H1 (cell line): ENCODE results near the gene GPR35. TPM values are rescaled to one million over a fixed set of nuclear protein-coding genes. Genes with fewer than 3 reads are reported as not detected.

ENCODE experiments used
- CTCF ChIA-PET: fragments of 300-600 bp; sonication (Branson Sonifier 250); formaldehyde crosslinking; loops from one replicate; lab custom pipeline; 2021; ENCODE audit not compliant: partially characterized antibody; lab: Charles Lee
- POLR2A ChIA-PET: fragments of 300-600 bp; sonication (Branson Sonifier 250); formaldehyde crosslinking; loops from one replicate; lab custom pipeline; 2021; ENCODE audit warnings: inconsistent platforms; ENCODE audit not compliant: partially characterized antibody; lab: Charles Lee
- DNase-seq, 2 experiments: peaks; one replicate each; pipeline versions ENCODE4 v3.0.0 to v3.0.0-alpha.2; 2010 to 2022; ENCODE audit warnings: low spot score in 2 of 2, low read depth in 1 of 2, mixed read lengths in 1 of 2
- FAIRE-seq: peaks from 2 replicates; lab custom pipeline; 2011; peaks lifted over from hg19 to GRCh38; lab: Jason Lieb, UNC
- H2AFZ ChIP-seq: 2 replicates; pipeline ENCODE4 v1.8.1; 2012; ENCODE audit warnings: low read length, inconsistent platforms
- H2AK5ac ChIP-seq: 2 replicates; pipeline ENCODE4 v1.6.1; 2013; ENCODE audit warnings: low read depth, low read length
- H2BK120ac ChIP-seq: replicated peaks from 2 replicates; pipeline ENCODE3; 2013; ENCODE audit warnings: low read depth, low read length, inconsistent platforms
- H2BK12ac ChIP-seq: 2 replicates; pipeline ENCODE4 v1.6.1; 2013; ENCODE audit warnings: low read depth, low read length
- H2BK15ac ChIP-seq: 2 replicates; pipeline ENCODE4 v1.6.1; 2013; ENCODE audit warnings: low read length
- H2BK20ac ChIP-seq: 2 replicates; pipeline ENCODE4 v1.6.1; 2013; ENCODE audit warnings: low read length
- H2BK5ac ChIP-seq: 2 replicates; pipeline ENCODE4 v1.6.1; 2013; ENCODE audit warnings: low read depth, low read length
- H3K14ac ChIP-seq: 2 replicates; pipeline ENCODE4 v1.6.1; 2013; ENCODE audit warnings: inconsistent platforms; ENCODE audit not compliant: insufficient read length
- H3K18ac ChIP-seq: 2 replicates; pipeline ENCODE4 v1.6.1; 2013; ENCODE audit warnings: low read length; ENCODE audit errors: extremely low read depth
- H3K23ac ChIP-seq: 2 replicates; pipeline ENCODE4 v1.6.1; 2013; ENCODE audit warnings: inconsistent platforms; ENCODE audit not compliant: insufficient read length
- H3K23me2 ChIP-seq: 2 replicates; pipeline ENCODE4 v1.6.1; 2013; ENCODE audit warnings: low read depth, low read length
- H3K27ac ChIP-seq: 2 replicates; pipeline ENCODE4 v1.6.1; 2011; ENCODE audit warnings: low read depth, low read length, inconsistent platforms
- H3K27me3 ChIP-seq, 4 experiments: replicated peaks in 1 of 4; 1 replicate in 1 of 4; 2 replicates in 3 of 4; pipeline versions ENCODE4 v1.6.1 to v1.8.1; 2011 to 2013; ENCODE audit warnings: low read length in 3 of 4, mild to moderate bottlenecking in 3 of 4, inconsistent platforms in 2 of 4, mixed read lengths in 2 of 4, moderate library complexity in 1 of 4; ENCODE audit not compliant: control insufficient read depth in 3 of 4, insufficient read depth in 3 of 4; ENCODE audit errors: extremely low read depth in 1 of 4
- H3K36me3 ChIP-seq, 4 experiments: 2 replicates each; pipeline versions ENCODE4 v1.6.1 to v1.8.1; 2011 to 2013; ENCODE audit warnings: mild to moderate bottlenecking in 4 of 4, low read length in 3 of 4, moderate library complexity in 2 of 4, control low read depth in 1 of 4, inconsistent platforms in 1 of 4; ENCODE audit not compliant: insufficient read depth in 4 of 4, control insufficient read depth in 2 of 4
- H3K4ac ChIP-seq: replicated peaks from 2 replicates; pipeline ENCODE3; 2013; ENCODE audit warnings: low read length, low read depth, mixed read lengths, inconsistent platforms; ENCODE audit not compliant: insufficient read length
- H3K4me1 ChIP-seq, 4 experiments: replicated peaks in 1 of 4; 1 replicate in 1 of 4; 2 replicates in 3 of 4; pipeline versions ENCODE4 v1.6.1 to v1.8.1; 2011 to 2013; ENCODE audit warnings: low read length in 3 of 4, inconsistent platforms in 2 of 4, mixed read lengths in 1 of 4; ENCODE audit not compliant: insufficient read depth in 4 of 4, control insufficient read depth in 3 of 4
- H3K4me2 ChIP-seq, 2 experiments: 2 replicates each; pipeline versions ENCODE4 v1.6.1 to v1.8.1; 2011 to 2013; ENCODE audit warnings: low read depth in 2 of 2, low read length in 2 of 2, control low read depth in 1 of 2, inconsistent platforms in 1 of 2, mild to moderate bottlenecking in 1 of 2; ENCODE audit not compliant: insufficient read depth in 1 of 2
- H3K4me3 ChIP-seq, 4 experiments: fragments of 200-600, 300-600 bp in 1 of 4; sonication (generic), shearing (Covaris generic), sonication (Bioruptor Twin) in 1 of 4; 2 replicates each; pipeline versions ENCODE4 v1.5.1 to v1.8.1; 2011 to 2016; ENCODE audit warnings: low read length in 4 of 4, low read depth in 3 of 4, control low read depth in 2 of 4, inconsistent platforms in 2 of 4, mild to moderate bottlenecking in 2 of 4, mixed read lengths in 1 of 4, moderate library complexity in 1 of 4; ENCODE audit not compliant: insufficient read depth in 2 of 4; ENCODE audit errors: extremely low read depth in 1 of 4
- H3K56ac ChIP-seq: replicated peaks from 2 replicates; pipeline ENCODE3; 2013; ENCODE audit warnings: low read depth, mild to moderate bottlenecking, mixed read lengths, low read length, inconsistent platforms; ENCODE audit not compliant: insufficient read length
- H3K79me1 ChIP-seq: 2 replicates; pipeline ENCODE4 v1.6.1; 2013; ENCODE audit warnings: low read depth, low read length, control low read depth
- H3K79me2 ChIP-seq, 2 experiments: 2 replicates each; pipeline versions ENCODE4 v1.6.1 to v1.8.1; 2012 to 2013; ENCODE audit warnings: low read length in 2 of 2, mild to moderate bottlenecking in 2 of 2, inconsistent platforms in 1 of 2; ENCODE audit not compliant: insufficient read depth in 2 of 2, control insufficient read depth in 1 of 2
- H3K9ac ChIP-seq, 4 experiments: replicated peaks in 1 of 4; 1 replicate in 1 of 4; 2 replicates in 3 of 4; pipeline versions ENCODE4 v1.6.1 to v1.8.1; 2011 to 2013; ENCODE audit warnings: low read depth in 3 of 4, low read length in 3 of 4, control low read depth in 2 of 4, mild to moderate bottlenecking in 2 of 4, moderate library complexity in 2 of 4, inconsistent platforms in 1 of 4; ENCODE audit errors: extremely low read depth in 1 of 4
- H3K9me3 ChIP-seq, 2 experiments: 2 replicates each; pipeline versions ENCODE4 v1.6.1 to v1.8.1; 2012 to 2013; ENCODE audit warnings: mild to moderate bottlenecking in 2 of 2, moderate library complexity in 2 of 2, control low read depth in 1 of 2, inconsistent platforms in 1 of 2, low read depth in 1 of 2, low read length in 1 of 2, mixed read lengths in 1 of 2; ENCODE audit not compliant: insufficient read depth in 2 of 2
- H4K20me1 ChIP-seq, 2 experiments: replicated peaks in 1 of 2; 2 replicates each; pipeline versions ENCODE3 to v1.8.1; 2011 to 2013; ENCODE audit warnings: inconsistent platforms in 2 of 2, low read length in 2 of 2, mild to moderate bottlenecking in 1 of 2; ENCODE audit not compliant: insufficient read depth in 2 of 2, control insufficient read depth in 1 of 2
- H4K5ac ChIP-seq: 2 replicates; pipeline ENCODE4 v1.6.1; 2013; ENCODE audit warnings: low read length, low read depth, mixed read lengths, inconsistent platforms; ENCODE audit not compliant: insufficient read length
- H4K8ac ChIP-seq: 2 replicates; pipeline ENCODE4 v1.8.0; 2013; ENCODE audit warnings: mild to moderate bottlenecking, moderate library complexity, low read length, inconsistent platforms; ENCODE audit not compliant: insufficient read depth; ENCODE audit errors: extremely low read depth
- H4K91ac ChIP-seq: replicated peaks from 2 replicates; pipeline ENCODE3; 2013; ENCODE audit warnings: low read length, mixed read lengths, inconsistent platforms; ENCODE audit not compliant: insufficient read length
- KDM5A ChIP-seq: fragments of 200-600 bp; IDR thresholded peaks from 2 replicates; pipeline ENCODE4 v1.7.1; 2012; ENCODE audit warnings: mild to moderate bottlenecking, low read length, inconsistent platforms, mixed read lengths
- WGBS, 2 experiments: shearing (Covaris generic) in 1 of 2; methylation state at CpG; one replicate each; pipeline versions ENCODE4 v1.1.6 to v1.1.7; 2013 to 2015; ENCODE audit warnings: low lambda C conversion rate in 2 of 2, mixed read lengths in 2 of 2, inconsistent platforms in 1 of 2, low coverage in 1 of 2, missing lambda C conversion rate in 1 of 2; ENCODE audit not compliant: insufficient replicate concordance in 2 of 2, insufficient coverage in 1 of 2, insufficient read length in 1 of 2; ENCODE audit errors: extremely low coverage in 1 of 2, missing lambda C conversion rate in 1 of 2; 5-methylcytosine and 5-hydroxymethylcytosine counted together
- polyA plus RNA-seq, 7 experiments: library from polyadenylated mRNA; depleted of rRNA in 3 of 7; stranded (reverse) in 5 of 7; unstranded in 2 of 7; fragments of >200 nt in 5 of 7; fragments of 200-250 nt in 2 of 7; gene quantifications; 1 replicate in 5 of 7; 2 replicates in 1 of 7; 4 replicates in 1 of 7; pipeline versions ENCODE4 v1.2.1 to v1.2.3, GENCODE V29; 2011 to 2013; ENCODE audit warnings: missing spikeins in 2 of 7, mixed read lengths in 2 of 7
- total RNA-seq: library from RNA; stranded (reverse); fragmentation: NEBNext Ultra II Directional; extraction: Animal tissue kit (Norgen Biotek cat#: 25700); gene quantifications from 2 replicates; pipeline ENCODE4 v1.2.1, GENCODE V29; 2021

Gene GPR35
- total and polyA plus RNA-seq, 2 of the 8 experiments (the other 6 are each of a cell fraction or from before 2014, with no cell fraction given), result 0.47 TPM; not detected in 1

GRCh38 chr2:240611601-240612210 is 13.6 kb upstream of the GPR35 start:
- TF ChIP-seq KDM5A, result no peak
- Histone ChIP-seq H2BK15ac (no peak overlapping the region), H3K23ac (no peak overlapping the region), H3K27ac (no peak overlapping the region), H2AK5ac (no peak overlapping the region), H2BK20ac (no peak overlapping the region), H3K4me3 (no peak overlapping the region), H3K79me2 (no peaks in the 10 kb centered on the region), H3K9me3 (peaks cover 18 to 30% of the 10 kb centered on the region in 2 experiments), H3K9ac (no peak overlapping the region), H3K4me2 (no peak overlapping the region), H3K36me3 (no peaks in the 10 kb centered on the region), H2BK120ac (no peak overlapping the region), H2BK5ac (no peak overlapping the region), H2BK12ac (no peak overlapping the region), H3K23me2 (peaks cover 9% of the 10 kb centered on the region; the same call in 1 of the 2 replicates), H4K91ac (no peak overlapping the region), H3K79me1 (no peaks in the 10 kb centered on the region), H3K4me1 (no peaks in the 10 kb centered on the region), H3K4ac (no peak overlapping the region), H3K14ac (no peak overlapping the region), H4K8ac (no peak overlapping the region), H3K27me3 (no peaks in the 10 kb centered on the region), H3K56ac (no peak overlapping the region), H4K5ac (no peak overlapping the region), H3K18ac (no peak overlapping the region), H2AFZ (no peak overlapping the region), H4K20me1 (no peaks in the 10 kb centered on the region)
- WGBS, 2 experiments, result 90% methylated on average over 10 of the region's 10 CpGs; no CpG with 5 or more reads in 1 of the 2 experiments
- POLR2A ChIA-PET, result no interaction called here
- FAIRE-seq (no peak), DNase-seq (no peak)
- CTCF ChIA-PET, result interaction anchor here (0.7 to 0.8 kb wide), 2 partner anchors 9 to 11 kb away, joined by 3 to 4 read pairs; no protein-coding TSS in a partner anchor
